Measurements from ENCODE around the gene LRRC32.
"Not testable (repeated sequence)": the region's sequence is repeated elsewhere in the genome, so short reads cannot be mapped to it uniquely, and the experiment has no call there.

The LRRC32 gene

DNA sequence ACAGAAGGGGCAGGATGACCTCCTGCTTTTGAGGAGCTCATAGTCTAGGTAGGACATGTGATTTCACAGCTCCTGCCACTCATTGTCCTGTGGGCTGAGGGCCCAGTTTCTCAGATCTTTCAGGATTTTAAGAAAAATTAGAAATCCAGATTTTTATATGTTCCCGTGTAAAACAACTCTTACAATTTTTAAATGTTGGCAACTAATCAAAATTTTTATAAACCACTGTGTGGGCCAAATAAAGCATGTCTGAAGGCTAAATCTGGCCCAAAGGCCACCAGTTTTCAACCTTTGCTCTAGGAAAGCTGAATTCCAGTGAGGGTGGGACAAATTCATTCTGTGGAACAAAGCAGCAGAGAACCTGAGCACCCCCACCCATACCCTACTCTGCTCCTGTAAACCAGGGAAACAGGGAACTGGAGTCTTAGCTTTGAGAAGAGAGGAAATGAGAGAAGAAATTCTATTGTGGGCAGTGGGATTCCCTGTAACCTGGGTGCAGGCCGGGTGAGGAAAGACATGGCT is 20.6 kb downstream of the LRRC32 start:
- no peaks in the 10 kb centered on the region for H3K27me3 ChIP-seq (ENCODE audit: insufficient read depth, low read depth, severe bottlenecking)
- H3K4me3 ChIP-seq (ENCODE audit: low read depth, low read length), result no peak overlapping the region
- H3K9me3 ChIP-seq (ENCODE audit: severe bottlenecking), result peaks cover 5% of the 10 kb centered on the region
- DNase-seq, result no peak
- H3K36me3 ChIP-seq, result no peaks in the 10 kb centered on the region
- TF ChIP-seq, protein P1, sequence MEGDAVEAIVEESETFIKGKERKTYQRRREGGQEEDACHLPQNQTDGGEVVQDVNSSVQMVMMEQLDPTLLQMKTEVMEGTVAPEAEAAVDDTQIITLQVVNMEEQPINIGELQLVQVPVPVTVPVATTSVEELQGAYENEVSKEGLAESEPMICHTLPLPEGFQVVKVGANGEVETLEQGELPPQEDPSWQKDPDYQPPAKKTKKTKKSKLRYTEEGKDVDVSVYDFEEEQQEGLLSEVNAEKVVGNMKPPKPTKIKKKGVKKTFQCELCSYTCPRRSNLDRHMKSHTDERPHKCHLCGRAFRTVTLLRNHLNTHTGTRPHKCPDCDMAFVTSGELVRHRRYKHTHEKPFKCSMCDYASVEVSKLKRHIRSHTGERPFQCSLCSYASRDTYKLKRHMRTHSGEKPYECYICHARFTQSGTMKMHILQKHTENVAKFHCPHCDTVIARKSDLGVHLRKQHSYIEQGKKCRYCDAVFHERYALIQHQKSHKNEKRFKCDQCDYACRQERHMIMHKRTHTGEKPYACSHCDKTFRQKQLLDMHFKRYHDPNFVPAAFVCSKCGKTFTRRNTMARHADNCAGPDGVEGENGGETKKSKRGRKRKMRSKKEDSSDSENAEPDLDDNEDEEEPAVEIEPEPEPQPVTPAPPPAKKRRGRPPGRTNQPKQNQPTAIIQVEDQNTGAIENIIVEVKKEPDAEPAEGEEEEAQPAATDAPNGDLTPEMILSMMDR (IDR thresholded peaks at IDR 0.05; ENCODE audit: low read depth, low read length), result no peak
- no peak overlapping the region for H3K27ac ChIP-seq

- Histone ChIP-seq H3K36me3 (no peaks in the 10 kb centered on the region), H3K4me3 (ENCODE audit: low read depth, low read length) (no peak overlapping the region), H3K9me3 (ENCODE audit: severe bottlenecking) (peaks cover 5% of the 10 kb centered on the region), H3K27ac (no peak overlapping the region), H3K27me3 (ENCODE audit: insufficient read depth, low read depth, severe bottlenecking) (no peaks in the 10 kb centered on the region)
- DNase-seq, result no peak
- TF ChIP-seq, protein P1 (IDR thresholded peaks at IDR 0.05; ENCODE audit: low read depth, low read length), result no peak
These were observed 21.5 kb downstream of the LRRC32 start for GRCh38 chr11:76649011-76649410.

DNA sequence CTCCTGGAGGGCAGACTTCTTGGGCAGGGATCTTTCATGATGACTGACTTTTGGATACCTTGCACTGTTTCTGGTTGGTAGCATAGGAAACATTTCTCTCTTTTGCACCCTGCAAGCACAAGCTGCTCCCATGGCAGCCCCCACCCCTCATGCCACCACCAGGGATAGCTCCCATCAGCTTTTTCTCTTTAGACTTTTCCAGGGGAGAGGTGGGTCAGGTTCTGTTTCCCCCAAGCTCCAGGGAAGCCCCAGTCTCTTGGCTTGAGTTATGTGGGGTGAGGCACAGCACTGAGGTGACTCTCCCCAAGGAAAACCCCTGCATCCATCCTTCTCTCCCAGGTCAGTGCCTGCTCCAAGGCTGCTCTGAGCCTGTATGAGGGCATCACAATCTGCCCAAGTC is 22.5 kb downstream of the LRRC32 start:
- Histone ChIP-seq H3K36me3 (no peaks in the 10 kb centered on the region), H3K4me3 (ENCODE audit: low read depth, low read length) (no peak overlapping the region), H3K9me3 (ENCODE audit: severe bottlenecking) (peaks cover 5% of the 10 kb centered on the region), H3K27me3 (ENCODE audit: insufficient read depth, low read depth, severe bottlenecking) (no peaks in the 10 kb centered on the region), H3K27ac (no peak overlapping the region)
- TF ChIP-seq, protein P1 (IDR thresholded peaks at IDR 0.05; ENCODE audit: low read depth, low read length), result no peak
- DNase-seq, result no peak

GRCh38 chr11:76646882-76647534 is 23.5 kb downstream of the LRRC32 start:
- TF ChIP-seq, protein P1 (IDR thresholded peaks at IDR 0.05; ENCODE audit: low read depth, low read length), result no peak
- peaks cover 5% of the 10 kb centered on the region for H3K9me3 ChIP-seq (ENCODE audit: severe bottlenecking)
- H3K27me3 ChIP-seq (ENCODE audit: insufficient read depth, low read depth, severe bottlenecking), result no peaks in the 10 kb centered on the region

DNA sequence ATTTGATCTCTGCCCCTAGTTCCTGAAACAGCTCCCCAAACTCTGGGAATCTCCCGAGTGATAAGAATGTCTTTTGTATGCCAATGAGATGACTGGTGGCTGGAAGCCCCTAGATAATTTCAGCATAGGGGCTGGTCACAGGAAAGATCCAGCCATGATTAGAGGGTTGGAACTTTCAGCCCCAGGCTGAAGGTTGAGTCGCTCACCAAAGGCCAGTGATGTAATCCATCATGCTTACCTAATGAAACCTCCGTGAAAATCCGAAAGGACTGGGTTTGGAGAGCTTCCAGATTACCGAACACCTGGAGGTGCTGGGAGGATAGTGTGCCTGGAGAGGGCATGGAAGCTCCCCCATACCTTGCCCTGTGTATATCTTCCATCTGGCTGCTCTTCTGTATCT is 26.0 kb downstream of the LRRC32 start:
- Histone ChIP-seq H3K36me3 (no peaks in the 10 kb centered on the region), H3K27me3 (ENCODE audit: insufficient read depth, low read depth, severe bottlenecking) (no peaks in the 10 kb centered on the region), H3K9me3 (ENCODE audit: severe bottlenecking) (peaks cover 5% of the 10 kb centered on the region), H3K4me3 (ENCODE audit: low read depth, low read length) (no peak overlapping the region), H3K27ac (no peak overlapping the region)
- TF ChIP-seq, protein P1 (IDR thresholded peaks at IDR 0.05; ENCODE audit: low read depth, low read length), result no peak
- no peak for DNase-seq

More at GRCh38 chr11:76646882-76647534, 23.5 kb downstream of the LRRC32 start:
- H3K36me3 ChIP-seq, result no peaks in the 10 kb centered on the region
- no peak for DNase-seq
- no peak overlapping the region for H3K27ac ChIP-seq
- H3K4me3 ChIP-seq (ENCODE audit: low read depth, low read length), result no peak overlapping the region

- H3K36me3 ChIP-seq; H3K27me3 ChIP-seq (ENCODE audit: insufficient read depth, low read depth, severe bottlenecking); H3K27ac ChIP-seq; H3K9me3 ChIP-seq (ENCODE audit: severe bottlenecking); DNase-seq; H3K4me3 ChIP-seq (ENCODE audit: low read depth, low read length): not testable (repeated sequence)
These were observed 26.8 kb downstream of the LRRC32 start for GRCh38 chr11:76643711-76644110.
